Mesangial cell (primary cell): ENCODE measurements around the gene HUS1B. TPM values are rescaled to one million over a fixed set of nuclear protein-coding genes. Genes with fewer than 3 reads are reported as not detected.

ENCODE experiments used
- total RNA-seq: library from RNA; depleted of rRNA; stranded (reverse); fragments of >200 nt; gene quantifications from 2 replicates; pipeline ENCODE4 v1.2.3, GENCODE V29; 2015

Gene HUS1B
- total RNA-seq = 0.16 and 0.76 TPM in 2 replicates

GRCh38 chr6:656460-657252 is at the start of gene HUS1B:
HUS1B (minus strand) TSS chr6:657100; CDS start chr6:656944, 156 bp downstream.

GRCh38 chr6:692858-693722 is 36.2 kb upstream of the HUS1B start, which contains the start of gene EXOC2:
EXOC2 (minus strand) TSS chr6:693139; CDS start chr6:637818, 55,321 bp downstream.

Other genes starting within 250 kb of the HUS1B start
- 18.3 and 25.6 TPM in 2 replicates for gene EXOC2, start 36.0 kb upstream of the HUS1B start, total RNA-seq